ENCODE data around the gene PIK3R1. TPM values are rescaled to one million over a fixed set of nuclear protein-coding genes. Genes with fewer than 3 reads are reported as not detected.
"Not testable (repeated sequence)": the region's sequence is repeated elsewhere in the genome, so short reads cannot be mapped to it uniquely, and the experiment has no call there.

Gene PIK3R1
- total RNA-seq, 3 donors from 2014 or later = 21.1 to 23.6 (median 22.5) TPM

DNA sequence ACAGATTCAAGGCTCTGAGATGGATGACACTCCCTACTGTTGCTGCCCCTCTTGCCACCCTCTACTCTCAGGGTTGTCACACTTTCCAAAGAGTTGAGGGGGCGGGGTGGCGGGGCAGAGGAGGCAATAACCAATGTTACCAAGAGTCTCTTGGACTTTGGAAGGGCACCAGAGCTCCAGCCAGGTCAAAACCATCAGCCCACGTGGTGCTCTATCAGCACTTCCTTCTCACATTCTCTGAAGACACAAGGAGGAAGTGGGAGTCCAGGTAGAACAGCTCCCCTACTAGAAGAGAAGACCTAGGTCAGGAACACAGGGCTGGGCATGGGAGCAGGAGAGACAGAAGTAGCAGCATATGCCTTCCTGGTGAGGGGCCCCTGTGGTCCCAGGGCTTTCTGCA is 33.0 kb upstream of the PIK3R1 start:
- H3K4me1 Mint-ChIP-seq (ENCODE audit: low read depth) = no peaks in the 10 kb centered on the region
- no peaks in the 10 kb centered on the region for H3K27me3 Mint-ChIP-seq (ENCODE audit: low read depth)

DNA sequence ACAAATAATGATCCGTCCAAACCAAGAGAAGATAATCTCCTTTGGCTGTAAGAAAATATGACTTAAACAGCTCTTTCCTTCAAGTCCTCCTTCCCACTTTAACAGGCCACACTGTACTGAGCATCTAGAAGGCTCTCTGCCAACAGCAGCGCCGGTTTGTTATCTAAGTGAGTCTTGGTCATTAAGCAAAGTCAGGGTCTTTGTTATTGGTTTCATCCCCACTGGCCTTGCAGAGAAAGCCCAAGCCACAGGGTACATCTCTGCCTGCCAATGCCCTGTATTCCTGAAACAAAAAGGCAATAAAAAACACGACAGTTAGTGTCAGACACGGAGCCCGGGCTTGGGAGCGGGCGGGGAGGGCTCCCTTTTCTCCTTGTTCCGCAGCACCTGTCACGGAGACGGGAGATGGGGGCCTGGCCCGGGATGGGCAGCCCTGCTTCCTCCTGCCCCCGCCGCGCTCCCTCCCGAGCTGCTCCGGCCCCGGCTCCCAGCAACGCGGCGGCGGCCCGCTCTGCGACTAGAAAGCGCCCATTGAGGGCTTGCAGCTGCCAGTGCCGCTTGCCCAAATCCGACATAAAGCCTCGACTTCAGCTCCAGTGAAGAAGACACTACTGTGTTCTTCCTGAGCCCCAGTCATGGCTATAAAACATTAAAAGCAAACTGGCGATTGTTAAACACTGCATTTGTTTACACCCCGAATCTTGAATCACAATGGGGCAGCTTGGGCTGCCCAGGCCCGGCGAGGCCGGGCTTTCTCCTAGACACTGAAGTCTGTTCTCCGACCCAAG is 28.1 kb upstream of the PIK3R1 start:
- Mint-ChIP-seq H3K36me3 (ENCODE audit: insufficient read depth) (no peaks in the 10 kb centered on the region), H3K27me3 (ENCODE audit: low read depth) (no peaks in the 10 kb centered on the region), H3K4me3 (no peak overlapping the region), H3K9me3 (no peaks in the 10 kb centered on the region), H3K4me1 (ENCODE audit: low read depth) (no peaks in the 10 kb centered on the region)
- ATAC-seq = no peak
- DNase-seq = no peak

More for the DNA sequence above, 33.0 kb upstream of the PIK3R1 start:
- Mint-ChIP-seq H3K4me3 (no peak overlapping the region), H3K9me3 (no peaks in the 10 kb centered on the region), H3K36me3 (ENCODE audit: insufficient read depth) (no peaks in the 10 kb centered on the region)
- ATAC-seq (no peak), DNase-seq (no peak)

DNA sequence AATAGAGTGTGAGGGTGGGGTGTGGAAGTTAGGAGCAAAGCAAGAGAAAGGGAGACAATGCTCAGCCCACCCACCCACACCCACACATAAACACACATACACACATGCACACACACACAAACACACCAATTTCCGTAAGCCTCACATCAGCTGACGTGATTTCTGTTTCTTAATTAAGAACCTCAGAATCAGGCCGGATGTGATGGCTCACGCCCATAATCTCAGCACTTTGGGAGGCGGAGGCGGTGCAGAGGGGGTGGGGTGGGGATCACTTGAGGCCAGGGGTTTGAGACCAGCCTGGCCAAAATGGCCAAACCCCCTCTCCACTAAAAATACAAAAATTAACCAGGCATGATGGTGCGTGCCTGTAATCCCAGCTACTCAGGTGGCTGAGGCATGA is 26.4 kb upstream of the PIK3R1 start:
- Mint-ChIP-seq H3K36me3 (ENCODE audit: insufficient read depth) (no peaks in the 10 kb centered on the region), H3K4me3 (no peak overlapping the region), H3K27me3 (ENCODE audit: low read depth) (no peaks in the 10 kb centered on the region), H3K9me3 (no peaks in the 10 kb centered on the region), H3K4me1 (ENCODE audit: low read depth) (peaks cover 8% of the 10 kb centered on the region)
- no peak for ATAC-seq
- DNase-seq = no peak

DNA sequence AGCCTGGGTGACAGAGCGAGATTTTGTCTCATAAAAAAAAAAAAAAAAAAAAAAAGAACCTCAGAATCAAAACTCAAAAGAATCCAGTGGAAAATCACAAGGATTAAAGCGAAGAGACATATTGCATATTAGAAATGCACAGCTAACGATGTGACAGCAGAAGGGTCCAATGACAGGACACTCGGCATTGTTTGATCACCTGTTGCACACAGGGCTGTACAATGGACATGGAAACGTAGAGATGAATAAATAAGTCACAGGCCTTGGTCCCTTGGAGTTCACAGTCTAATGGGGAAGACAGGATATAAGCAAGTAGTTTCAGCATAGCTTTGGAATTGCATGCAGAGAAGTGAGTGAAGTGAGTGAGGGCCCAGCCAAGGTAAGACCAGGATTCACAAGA is 25.9 kb upstream of the PIK3R1 start:
- DNase-seq (no peak), ATAC-seq (no peak)
- no peaks in the 10 kb centered on the region for H3K27me3 Mint-ChIP-seq (ENCODE audit: low read depth)
- no peaks in the 10 kb centered on the region for H3K36me3 Mint-ChIP-seq (ENCODE audit: insufficient read depth)
- H3K4me1 Mint-ChIP-seq (ENCODE audit: low read depth) = peaks cover 8% of the 10 kb centered on the region
- no peaks in the 10 kb centered on the region for H3K9me3 Mint-ChIP-seq
- H3K4me3 Mint-ChIP-seq = no peak overlapping the region

DNA sequence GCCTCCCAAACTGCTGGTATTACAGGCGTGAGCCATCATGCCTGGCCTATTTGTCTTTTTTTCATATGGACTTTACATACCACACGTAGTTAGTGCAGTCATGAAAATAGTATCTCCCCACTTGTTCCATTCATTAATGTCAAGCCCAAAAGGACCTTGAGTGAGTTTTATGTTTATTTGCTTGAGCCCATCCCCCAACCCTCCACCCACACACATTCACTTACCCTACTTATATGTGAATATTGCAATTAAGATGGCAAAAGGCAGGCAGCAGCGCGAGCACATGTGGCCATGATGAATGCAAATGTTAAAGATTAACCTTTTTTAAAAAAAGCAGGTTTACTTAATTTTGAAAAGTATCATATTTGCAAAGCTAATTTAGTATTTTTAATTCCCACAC is 24.9 kb upstream of the PIK3R1 start:
- H3K27me3 Mint-ChIP-seq (ENCODE audit: low read depth) = no peaks in the 10 kb centered on the region
- H3K9me3 Mint-ChIP-seq = no peaks in the 10 kb centered on the region
- peaks cover 8% of the 10 kb centered on the region for H3K4me1 Mint-ChIP-seq (ENCODE audit: low read depth)
- no peaks in the 10 kb centered on the region for H3K36me3 Mint-ChIP-seq (ENCODE audit: insufficient read depth)
- DNase-seq (no peak), ATAC-seq (no peak)
- no peak overlapping the region for H3K4me3 Mint-ChIP-seq

DNA sequence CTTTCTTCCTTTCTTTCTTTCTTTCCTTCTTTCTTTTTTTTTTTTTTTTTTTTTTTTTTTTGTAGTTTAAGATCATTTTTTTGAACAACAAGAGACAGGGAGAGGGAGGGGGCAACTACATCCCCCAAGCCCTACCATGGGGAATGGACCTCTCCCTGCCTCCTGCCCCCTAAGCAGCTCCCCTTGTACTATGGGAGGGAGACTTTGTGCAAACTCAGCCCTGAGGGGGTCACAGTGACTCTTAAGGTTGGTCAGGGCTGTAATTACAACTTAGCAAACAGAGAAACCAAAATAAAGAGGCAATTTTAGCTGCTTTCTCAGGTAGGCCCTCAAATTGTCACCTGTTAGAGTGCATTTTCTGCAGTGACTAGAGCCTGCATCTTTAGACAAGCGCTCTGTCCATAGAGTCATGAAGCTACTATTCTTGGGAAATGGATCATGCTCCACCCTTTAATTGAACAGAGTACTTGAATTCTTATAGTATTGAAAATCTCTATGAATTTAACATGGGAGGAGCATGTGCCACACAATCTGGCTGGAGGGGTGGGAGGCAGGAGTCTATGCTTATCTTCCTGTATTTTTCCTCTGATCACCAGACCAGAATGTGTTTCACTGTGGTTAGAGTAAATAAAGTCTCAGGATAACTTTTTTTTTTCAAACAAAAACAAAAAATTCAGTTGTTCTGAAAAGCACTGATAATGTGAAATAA is 24.3 kb upstream of the PIK3R1 start:
- H3K9me3 Mint-ChIP-seq = no peaks in the 10 kb centered on the region
- H3K36me3 Mint-ChIP-seq (ENCODE audit: insufficient read depth) = no peaks in the 10 kb centered on the region
- H3K27me3 Mint-ChIP-seq (ENCODE audit: low read depth) = no peaks in the 10 kb centered on the region
- H3K4me3 Mint-ChIP-seq = no peak overlapping the region
- DNase-seq = no peak
- no peak for ATAC-seq
- peaks cover 8% of the 10 kb centered on the region for H3K4me1 Mint-ChIP-seq (ENCODE audit: low read depth)

DNA sequence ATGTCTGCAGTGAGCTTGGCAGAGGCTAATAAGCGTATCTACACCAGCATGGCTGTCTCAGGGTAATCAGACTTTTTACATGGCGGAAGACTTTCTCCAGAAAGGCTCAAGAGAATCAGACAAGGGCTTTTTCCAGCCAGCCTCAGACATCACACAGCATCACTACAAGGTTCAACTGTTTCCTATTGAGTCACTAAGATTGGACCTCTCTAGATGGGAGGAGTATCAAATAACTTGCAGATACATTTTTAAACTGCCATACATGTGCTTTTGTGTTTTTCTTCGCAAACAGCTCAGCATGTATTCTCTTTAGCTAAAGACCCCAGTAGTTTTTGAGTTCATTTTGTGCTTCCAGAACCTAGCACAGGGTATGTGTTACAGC is 22.9 kb upstream of the PIK3R1 start:
- Mint-ChIP-seq H3K36me3 (ENCODE audit: insufficient read depth) (no peaks in the 10 kb centered on the region), H3K4me1 (ENCODE audit: low read depth) (peaks cover 8% of the 10 kb centered on the region), H3K9me3 (no peaks in the 10 kb centered on the region), H3K27me3 (ENCODE audit: low read depth) (no peaks in the 10 kb centered on the region), H3K4me3 (no peak overlapping the region)
- no peak for ATAC-seq
- no peak for DNase-seq

DNA sequence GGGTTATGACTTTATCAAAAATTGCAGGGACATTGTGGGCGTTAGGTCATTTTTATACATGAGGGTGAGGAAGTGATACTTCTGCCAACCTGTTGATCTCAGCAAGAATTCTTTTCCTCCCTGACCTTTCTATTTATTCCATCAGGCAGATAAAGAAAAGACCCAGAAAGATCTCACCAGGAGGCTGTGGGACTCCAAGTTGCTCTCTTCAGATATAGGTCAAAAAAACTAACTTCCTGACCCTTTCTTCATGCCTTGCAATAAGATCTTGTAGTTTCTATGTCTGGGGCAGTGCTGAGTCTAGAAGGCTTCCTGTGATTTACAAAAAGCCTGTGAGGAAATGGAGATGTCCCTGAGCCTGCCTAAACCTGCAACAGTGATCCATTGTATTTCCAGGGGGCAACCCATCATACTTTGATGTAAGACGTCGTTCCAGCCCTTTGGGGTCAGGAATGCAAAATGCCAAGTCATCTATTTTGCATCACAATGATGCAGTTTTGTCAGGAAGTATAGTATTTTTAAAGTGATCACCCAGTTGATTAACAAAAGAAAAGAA is 22.0 kb upstream of the PIK3R1 start:
- no peak overlapping the region for H3K4me3 Mint-ChIP-seq
- ATAC-seq = no peak
- no peaks in the 10 kb centered on the region for H3K9me3 Mint-ChIP-seq
- no peaks in the 10 kb centered on the region for H3K36me3 Mint-ChIP-seq (ENCODE audit: insufficient read depth)
- H3K4me1 Mint-ChIP-seq (ENCODE audit: low read depth) = peaks cover 8% of the 10 kb centered on the region
- DNase-seq = no peak
- no peaks in the 10 kb centered on the region for H3K27me3 Mint-ChIP-seq (ENCODE audit: low read depth)

DNA sequence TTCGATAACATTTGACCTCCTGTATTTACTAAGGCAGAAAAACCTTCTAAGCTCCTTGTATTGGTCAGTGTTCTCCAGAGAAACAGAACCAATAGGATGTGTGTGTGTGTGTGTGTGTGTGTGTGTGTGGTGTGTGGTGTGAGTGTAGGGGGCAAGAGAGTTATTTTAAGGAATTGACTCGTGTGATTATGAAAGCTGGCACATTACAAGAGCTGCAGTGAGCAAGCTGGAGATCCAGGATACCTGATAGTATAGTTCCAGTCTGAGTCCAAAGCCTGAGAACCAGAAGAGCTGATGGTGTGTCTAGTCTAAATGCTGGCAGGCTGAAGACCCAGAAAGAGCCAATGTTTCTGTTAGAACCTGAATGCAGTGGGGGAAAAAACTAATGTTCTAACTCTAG is 21.2 kb upstream of the PIK3R1 start:
- ATAC-seq (no peak), DNase-seq (no peak)
- peaks cover 8% of the 10 kb centered on the region for H3K4me1 Mint-ChIP-seq (ENCODE audit: low read depth)
- H3K4me3 Mint-ChIP-seq = no peak overlapping the region
- no peaks in the 10 kb centered on the region for H3K36me3 Mint-ChIP-seq (ENCODE audit: insufficient read depth)
- no peaks in the 10 kb centered on the region for H3K27me3 Mint-ChIP-seq (ENCODE audit: low read depth)
- H3K9me3 Mint-ChIP-seq = no peaks in the 10 kb centered on the region

DNA sequence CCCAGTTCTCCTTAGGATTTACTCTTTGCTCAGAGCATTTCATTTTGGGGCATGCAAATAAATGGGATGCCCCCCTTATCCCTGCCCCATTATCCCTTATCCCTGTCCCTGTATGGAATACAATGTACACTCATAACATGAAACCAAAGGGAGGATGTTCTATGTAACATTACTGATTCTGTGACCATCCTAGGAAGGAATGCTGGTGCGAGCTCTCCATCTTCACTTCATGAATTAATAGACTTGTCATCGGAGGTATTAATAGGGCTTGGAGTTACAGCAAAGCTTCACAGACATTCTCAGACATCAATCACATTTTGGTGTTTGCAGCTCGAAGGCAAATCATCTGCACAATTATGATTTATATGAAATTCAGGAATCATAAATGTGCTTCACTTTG is 20.4 kb upstream of the PIK3R1 start:
- ATAC-seq (no peak), DNase-seq (no peak)
- Mint-ChIP-seq H3K36me3 (ENCODE audit: insufficient read depth) (no peaks in the 10 kb centered on the region), H3K9me3 (no peaks in the 10 kb centered on the region), H3K4me1 (ENCODE audit: low read depth) (peaks cover 8% of the 10 kb centered on the region), H3K4me3 (no peak overlapping the region), H3K27me3 (ENCODE audit: low read depth) (no peaks in the 10 kb centered on the region)

DNA sequence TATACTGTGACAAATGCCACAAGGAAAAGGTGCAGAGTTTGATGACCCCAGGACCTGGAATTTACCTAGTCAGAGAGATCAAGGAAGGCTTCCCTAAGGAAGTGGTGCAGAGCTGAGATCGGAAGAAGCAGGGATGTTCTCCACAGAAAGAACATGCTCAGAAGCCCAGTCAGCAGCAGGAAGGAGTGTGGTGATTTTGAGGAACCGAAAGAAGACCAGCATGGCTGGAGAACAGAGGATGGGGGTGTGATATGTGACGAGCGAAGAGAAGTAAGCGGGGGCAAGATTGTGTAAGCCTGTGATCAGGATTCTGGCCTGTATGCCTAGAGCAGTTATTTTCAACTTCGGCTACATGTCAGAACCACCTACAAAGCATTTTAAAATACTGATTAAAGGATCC is 18.7 kb upstream of the PIK3R1 start:
- H3K27me3 Mint-ChIP-seq (ENCODE audit: low read depth) = no peaks in the 10 kb centered on the region
- no peaks in the 10 kb centered on the region for H3K9me3 Mint-ChIP-seq
- H3K36me3 Mint-ChIP-seq (ENCODE audit: insufficient read depth) = no peaks in the 10 kb centered on the region
- DNase-seq (no peak), ATAC-seq (no peak)
- no peak overlapping the region for H3K4me3 Mint-ChIP-seq
- H3K4me1 Mint-ChIP-seq (ENCODE audit: low read depth) = peaks cover 8% of the 10 kb centered on the region

DNA sequence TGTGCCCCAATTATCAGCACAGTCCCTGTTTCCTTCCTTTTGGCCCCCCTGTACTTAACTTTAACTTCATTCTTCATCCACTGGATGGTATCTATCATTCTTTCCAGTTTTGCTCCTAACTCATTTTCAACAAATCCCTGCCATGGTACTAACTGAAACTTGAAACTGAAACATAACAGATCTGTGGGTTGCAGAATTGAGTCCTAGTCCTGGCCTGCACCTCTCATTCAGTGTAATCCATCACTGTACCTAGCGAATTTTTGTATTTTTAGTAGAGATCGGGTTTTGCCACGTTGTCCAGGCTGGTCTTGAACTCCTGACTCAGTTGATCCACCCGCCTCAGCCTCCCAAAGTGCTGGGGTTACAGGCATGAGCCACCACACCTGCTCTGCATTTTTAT is 15.3 kb upstream of the PIK3R1 start:
- no peak for DNase-seq
- Mint-ChIP-seq H3K36me3 (ENCODE audit: insufficient read depth) (no peaks in the 10 kb centered on the region), H3K4me3 (no peak overlapping the region), H3K9me3 (no peaks in the 10 kb centered on the region), H3K4me1 (ENCODE audit: low read depth) (no peaks in the 10 kb centered on the region), H3K27me3 (ENCODE audit: low read depth) (peaks cover 8% of the 10 kb centered on the region)
- ATAC-seq = no peak

DNA sequence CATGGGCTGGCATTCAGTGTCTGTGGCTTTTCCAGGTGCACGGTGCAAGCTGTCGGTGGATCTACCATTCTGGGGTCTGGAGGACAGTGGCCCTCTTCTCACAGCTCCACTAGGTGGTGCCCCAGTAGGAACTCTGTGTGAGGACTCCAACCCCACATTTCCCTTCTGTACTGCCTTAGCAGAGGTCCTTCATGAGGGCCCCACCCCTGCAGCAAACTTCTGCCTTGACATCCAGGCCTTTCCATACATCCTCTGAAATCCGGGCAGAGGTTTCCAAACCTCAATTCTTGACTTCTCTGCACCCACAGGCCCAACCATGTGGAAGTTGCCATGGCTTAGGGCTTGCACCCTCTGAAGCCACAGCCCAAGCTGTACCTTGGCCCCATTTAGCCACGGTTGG is 4.9 kb upstream of the PIK3R1 start:
- not testable (repeated sequence) for ATAC-seq; H3K27me3 Mint-ChIP-seq (ENCODE audit: low read depth); DNase-seq; H3K9me3 Mint-ChIP-seq; H3K36me3 Mint-ChIP-seq (ENCODE audit: insufficient read depth); H3K4me3 Mint-ChIP-seq
- H3K4me1 Mint-ChIP-seq (ENCODE audit: low read depth) = peaks cover 13% of the 10 kb centered on the region

DNA sequence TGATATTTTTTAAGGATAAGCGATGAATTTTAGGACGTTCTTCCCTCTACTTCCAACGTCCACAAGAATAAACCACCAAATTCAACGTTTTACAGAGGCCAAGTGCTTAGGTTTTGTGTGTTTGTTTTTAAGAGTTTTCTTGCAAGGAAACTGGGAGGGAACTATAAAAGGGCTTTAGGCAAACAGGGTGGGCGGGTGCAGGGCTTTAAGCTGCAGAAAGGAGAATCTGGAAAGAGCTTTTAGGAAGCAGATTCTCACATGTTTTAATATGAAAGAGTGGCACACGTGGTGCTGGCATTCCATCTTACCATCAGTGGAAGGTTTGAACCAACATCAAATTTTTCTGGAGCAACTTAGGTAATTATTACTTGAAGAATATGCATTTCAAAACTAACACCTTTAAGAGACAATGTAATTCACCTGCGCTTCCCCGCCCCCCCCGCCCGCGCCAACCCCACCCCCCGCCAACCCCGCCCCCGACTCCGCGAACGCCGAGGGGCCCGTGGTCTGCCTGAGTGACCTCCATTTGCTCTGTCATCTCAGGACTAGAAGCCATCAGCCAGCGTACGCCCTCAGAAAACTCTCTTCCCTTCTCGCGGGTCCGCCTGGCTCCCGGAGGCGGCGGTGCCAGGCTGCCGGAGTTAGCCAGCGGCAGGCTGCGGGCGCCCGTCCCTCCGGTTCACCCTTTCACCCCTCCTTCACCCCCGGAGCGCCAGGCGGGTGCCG is 911 bp upstream of the PIK3R1 start:
- H3K27me3 Mint-ChIP-seq (ENCODE audit: low read depth) = no peaks in the 10 kb centered on the region
- peaks cover 41% of the 10 kb centered on the region for H3K4me1 Mint-ChIP-seq (ENCODE audit: low read depth)
- H3K36me3 Mint-ChIP-seq (ENCODE audit: insufficient read depth) = no peaks in the 10 kb centered on the region
- H3K9me3 Mint-ChIP-seq = peaks cover 9% of the 10 kb centered on the region
- H3K4me3 Mint-ChIP-seq = peak overlapping the region; percentile 90
- no peak for ATAC-seq
- no peak for DNase-seq
